HCT116 (cell line): Measurements from ENCODE around the gene KCNC1. TPM values are rescaled to one million over a fixed set of nuclear protein-coding genes. Genes with fewer than 3 reads are reported as not detected.

Source experiments
- ATAC-seq: fragments of 200-7000 bp; cut with Tn5 transposase; 2 replicates; pipeline ENCODE4 v1.9.1; 2020; ENCODE audit warnings: mild to moderate bottlenecking, moderate library complexity
- BruUV-seq: library from RNA; stranded (reverse); fragments of 400-500 nt; replicated peaks from 2 replicates; lab custom pipeline; 2021; lab: Mats Ljungman, UMichigan
- CTCF ChIA-PET: fragments of 300-600 bp; sonication (Branson Sonifier 250); formaldehyde crosslinking; loops from one replicate; lab custom pipeline; 2021; ENCODE audit warnings: antibody characterized with exemption; lab: Charles Lee
- POLR2A ChIA-PET: fragments of 300-600, 350-600 bp; sonication (Branson Sonifier 250); formaldehyde crosslinking; loops from one replicate; lab custom pipeline; 2021; ENCODE audit warnings: antibody characterized with exemption; lab: Charles Lee
- RAD21 ChIA-PET, 2 experiments: fragments of 300-600 bp; sonication (Branson Sonifier 250); formaldehyde crosslinking; loops; one replicate each; lab custom pipeline; 2023; ENCODE audit warnings: low total read pairs in 2 of 2; ENCODE audit not compliant: uncharacterized antibody in 2 of 2, unreplicated experiment in 2 of 2, low non-redundant PET in 1 of 2; lab: Charles Lee
- DNase-seq: peaks from one replicate; pipeline ENCODE4 v3.0.0-alpha.2; 2010; ENCODE audit warnings: low read depth, low spot score
- H2AFZ ChIP-seq: fragments of 200-600 bp; shearing (Covaris generic), sonication (generic); 2 replicates; pipeline ENCODE4 v1.6.1; 2017; ENCODE audit warnings: low read depth, mixed run types, mixed read lengths, antibody characterized with exemption, low read length; ENCODE audit not compliant: poor library complexity, severe bottlenecking
- H3K27ac ChIP-seq: 2 replicates; pipeline ENCODE4 v1.5.1; 2012; ENCODE audit warnings: low read depth, low read length
- H3K27me3 ChIP-seq: fragments of 200-600 bp; sonication (generic); 2 replicates; pipeline ENCODE4 v1.6.1; 2016; ENCODE audit warnings: mixed run types, low read length, mixed read lengths; ENCODE audit not compliant: insufficient read depth
- H3K36me3 ChIP-seq, 2 experiments: fragments of 200-500 bp in 1 of 2; fragments of 200-600 bp in 1 of 2; sonication (Bioruptor generic) in 1 of 2; sonication (generic) in 1 of 2; 2 replicates each; pipeline versions ENCODE4 v1.5.1 to v1.6.1; 2014 to 2016; ENCODE audit warnings: low read length in 2 of 2, inconsistent platforms in 1 of 2, mixed read lengths in 1 of 2, mixed run types in 1 of 2; ENCODE audit not compliant: insufficient read depth in 2 of 2, control insufficient read depth in 1 of 2
- H3K4me1 ChIP-seq, 2 experiments: fragments of 200-600 bp in 1 of 2; sonication (generic) in 1 of 2; 2 replicates each; pipeline versions ENCODE4 v1.5.1 to v1.6.1; 2012 to 2017; ENCODE audit warnings: low read length in 2 of 2, inconsistent platforms in 1 of 2, mild to moderate bottlenecking in 1 of 2, mixed read lengths in 1 of 2, mixed run types in 1 of 2, moderate library complexity in 1 of 2; ENCODE audit not compliant: insufficient read depth in 2 of 2, control insufficient read depth in 1 of 2
- H3K4me2 ChIP-seq: fragments of 200-600 bp; sonication (generic); 2 replicates; pipeline ENCODE4 v1.6.1; 2017; ENCODE audit warnings: mixed run types, low read length, mixed read lengths
- H3K4me3 ChIP-seq, 2 experiments: fragments of 200-600 bp in 1 of 2; sonication (generic) in 1 of 2; replicated peaks in 1 of 2; 2 replicates each; pipeline ENCODE4 v1.5.1; 2011 to 2016; ENCODE audit warnings: low read length in 2 of 2, control low read depth in 1 of 2, low read depth in 1 of 2, mild to moderate bottlenecking in 1 of 2, mixed read lengths in 1 of 2, mixed run types in 1 of 2
- H3K79me2 ChIP-seq: fragments of 200-600 bp; sonication (generic); 2 replicates; pipeline ENCODE4 v1.6.1; 2017; ENCODE audit warnings: mild to moderate bottlenecking, mixed run types, low read length, moderate library complexity, mixed read lengths; ENCODE audit not compliant: insufficient read depth
- H3K9ac ChIP-seq: fragments of 200-600 bp; sonication (generic); 2 replicates; pipeline ENCODE4 v1.6.1; 2016; ENCODE audit warnings: low read length, mixed read lengths
- H3K9me2 ChIP-seq: fragments of 200-600 bp; sonication (generic), shearing (Covaris generic); 2 replicates; pipeline ENCODE4 v1.6.1; 2017; ENCODE audit warnings: mixed run types, mild to moderate bottlenecking, moderate library complexity; ENCODE audit not compliant: insufficient read depth
- H3K9me3 ChIP-seq, 2 experiments: fragments of 200-500 bp in 1 of 2; fragments of 200-600 bp in 1 of 2; sonication (Bioruptor generic) in 1 of 2; sonication (generic) in 1 of 2; 2 replicates each; pipeline ENCODE4 v1.6.1; 2014 to 2017; ENCODE audit warnings: low read length in 2 of 2, mixed read lengths in 2 of 2, inconsistent platforms in 1 of 2, low read depth in 1 of 2, mild to moderate bottlenecking in 1 of 2, mixed run types in 1 of 2, moderate library complexity in 1 of 2; ENCODE audit not compliant: control insufficient read depth in 1 of 2, insufficient read depth in 1 of 2
- H4K20me1 ChIP-seq: fragments of 200-600 bp; sonication (generic), shearing (Covaris generic); 2 replicates; pipeline ENCODE4 v1.6.1; 2017; ENCODE audit warnings: mixed run types, mild to moderate bottlenecking, moderate library complexity; ENCODE audit not compliant: insufficient read depth
- CBX3 ChIP-seq: IDR thresholded peaks from 2 replicates; pipeline ENCODE4 v1.6.1; 2012; ENCODE audit warnings: low read depth
- CEBPB ChIP-seq: IDR thresholded peaks from 2 replicates; pipeline ENCODE4 v1.6.1; 2012; ENCODE audit warnings: low read depth
- EGR1 ChIP-seq: IDR thresholded peaks from 2 replicates; pipeline ENCODE4 v1.6.1; 2012; ENCODE audit warnings: low read depth
- ELF1 ChIP-seq: IDR thresholded peaks from 2 replicates; pipeline ENCODE4 v1.6.1; 2012; ENCODE audit warnings: low read depth, borderline replicate concordance
- EZH2 ChIP-seq: fragments of 200-600 bp; sonication (generic); IDR thresholded peaks from 2 replicates; pipeline ENCODE4 v1.6.1; 2017; ENCODE audit warnings: antibody characterized with exemption, mixed run types
- EZH2phosphoT487 ChIP-seq: fragments of 200-600 bp; IDR thresholded peaks from 2 replicates; pipeline ENCODE4 v1.6.1; 2018; ENCODE audit warnings: antibody characterized with exemption, borderline replicate concordance
- FOSL1 ChIP-seq: IDR thresholded peaks from 2 replicates; pipeline ENCODE4 v1.6.1; 2012; ENCODE audit warnings: low read depth
- JUND ChIP-seq: IDR thresholded peaks from 2 replicates; pipeline ENCODE4 v1.6.1; 2012
- POLR2AphosphoS5 ChIP-seq: IDR thresholded peaks from 2 replicates; pipeline ENCODE4 v1.6.1; 2011; ENCODE audit warnings: mild to moderate bottlenecking, low read depth, low read length, moderate library complexity
- RAD21 ChIP-seq: IDR thresholded peaks from 2 replicates; pipeline ENCODE4 v1.6.1; 2012; ENCODE audit warnings: low read depth, mild to moderate bottlenecking
- SIN3A ChIP-seq: IDR thresholded peaks from 2 replicates; pipeline ENCODE4 v1.6.1; 2012; ENCODE audit warnings: low read depth
- SP1 ChIP-seq: IDR thresholded peaks from 2 replicates; pipeline ENCODE4 v1.6.1; 2012; ENCODE audit warnings: low read depth
- SRF ChIP-seq: IDR thresholded peaks from 2 replicates; pipeline ENCODE4 v1.6.1; 2012; ENCODE audit warnings: low read depth
- TCF7L2 ChIP-seq: IDR thresholded peaks from 2 replicates; pipeline ENCODE4 v1.7.0; 2011; ENCODE audit warnings: borderline replicate concordance, inconsistent platforms; ENCODE audit not compliant: insufficient read depth, insufficient read length; ENCODE audit errors: extremely low read depth
- YY1 ChIP-seq: IDR thresholded peaks from 2 replicates; pipeline ENCODE4 v1.6.1; 2011; ENCODE audit warnings: low read length, low read depth, moderate library complexity, mild to moderate bottlenecking; ENCODE audit not compliant: insufficient replicate concordance; ENCODE audit errors: extremely low read depth
- ZFX ChIP-seq: fragments of 450-650 bp; IDR thresholded peaks from 2 replicates; pipeline ENCODE4 v1.6.1; 2017
- intact Hi-C: fragments of 100-400 bp; cut with micrococcal nuclease; formaldehyde crosslinking; loops from 2 replicates; pipeline ENCODE4 v1.10.0; 2022
- total RNA-seq: library from RNA; stranded (reverse); gene quantifications from one replicate; pipeline ENCODE4 v1.2.1, GENCODE V29; 2021; ENCODE audit not compliant: unreplicated experiment
- TF ChIP-seq, protein P1 (sequence below): IDR thresholded peaks from 2 replicates; pipeline ENCODE4 v1.6.1; 2012
- TF ChIP-seq, protein P2 (sequence below): IDR thresholded peaks from 2 replicates; pipeline ENCODE4 v1.6.1; 2012; ENCODE audit warnings: low read depth

KCNC1 gene
- total RNA-seq, 1 experiment from 2014 or later: 0.12 TPM

DNA sequence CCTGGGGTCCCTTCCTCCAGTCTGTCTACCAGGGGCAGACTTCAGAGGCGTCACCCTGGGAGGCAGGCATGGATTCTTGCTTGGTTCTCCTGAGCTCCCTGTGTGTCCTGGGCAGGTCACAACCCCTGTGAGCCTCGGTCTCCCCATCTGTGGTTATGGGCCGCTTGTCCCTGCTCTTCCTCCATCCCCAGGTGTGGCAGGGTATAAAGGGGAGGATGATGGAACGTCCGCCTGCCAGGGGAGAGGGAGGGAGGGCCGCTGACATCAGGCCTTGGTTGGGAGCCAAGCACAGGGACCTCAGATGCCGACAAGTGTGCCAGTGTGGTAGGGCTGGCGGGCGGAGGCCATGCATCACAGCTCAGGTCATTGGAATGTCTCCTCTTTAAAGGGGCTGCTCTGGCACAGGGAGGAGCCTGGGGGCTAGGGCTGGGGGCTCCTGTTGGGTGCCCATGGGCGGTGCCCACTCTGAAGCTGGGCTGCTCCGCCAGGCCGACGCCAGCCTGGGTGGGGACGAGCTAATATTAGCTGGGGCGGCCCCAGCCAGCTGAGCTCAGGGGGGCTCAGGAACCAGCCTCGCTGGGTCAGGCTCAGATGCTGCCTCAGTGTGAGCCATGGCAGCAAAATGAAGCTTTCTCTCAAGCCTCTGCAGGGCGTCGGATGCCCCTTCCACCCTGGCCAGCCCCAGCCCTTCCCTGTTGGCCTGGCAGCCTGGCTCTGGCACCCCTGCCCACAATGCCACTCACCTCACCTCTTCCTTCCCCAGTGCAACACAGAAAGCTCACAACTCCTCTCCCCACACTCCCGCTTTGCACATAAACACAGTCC, 12.8 kb downstream of the KCNC1 start:
- Histone ChIP-seq H3K27ac (no peak overlapping the region), H3K27me3 (no peaks in the 10 kb centered on the region; the same call in 1 of the 2 replicates), H3K4me2 (no peak overlapping the region), H3K9me3 (no peaks in the 10 kb centered on the region), H4K20me1 (no peaks in the 10 kb centered on the region), H3K36me3 (no peaks in the 10 kb centered on the region), H3K9me2 (no peaks in the 10 kb centered on the region), H2AFZ (no peak overlapping the region), H3K4me3 (no peak overlapping the region), H3K4me1 (0 out of 4 replicates have a peak, but pooled peaks cover 0 to 5% of the 10 kb centered on the region in 2 experiments), H3K9ac (no peak overlapping the region), H3K79me2 (no peaks in the 10 kb centered on the region)
- ChIA-PET CTCF (interaction anchor here (2.4 kb wide), 1 partner anchor 16 kb away, joined by 9 read pairs; no protein-coding TSS in a partner anchor), POLR2A (no interaction called here), RAD21 (no interaction called here)
- DNase-seq (no peak), ATAC-seq (no peak)
- no TSS peak for BruUV-seq
- no peak for TF ChIP-seq ELF1
- TF ChIP-seq SIN3A: no peak
- no peak for TF ChIP-seq RAD21
- TF ChIP-seq EZH2phosphoT487: no peak
- intact Hi-C loops: no loop called here

GRCh38 chr11:17748044-17748443, 13.5 kb downstream of the KCNC1 start:
- Histone ChIP-seq H4K20me1 (no peaks in the 10 kb centered on the region), H3K9me3 (no peaks in the 10 kb centered on the region), H3K27ac (no peak overlapping the region), H3K9me2 (no peaks in the 10 kb centered on the region), H3K4me3 (no peak overlapping the region), H3K79me2 (no peaks in the 10 kb centered on the region), H3K4me2 (no peak overlapping the region), H3K9ac (no peak overlapping the region), H3K36me3 (no peaks in the 10 kb centered on the region), H2AFZ (no peak overlapping the region), H3K4me1 (0 out of 4 replicates have a peak, but pooled peaks cover 0 to 5% of the 10 kb centered on the region in 2 experiments), H3K27me3 (no peaks in the 10 kb centered on the region; the same call in 1 of the 2 replicates)
- ChIA-PET POLR2A (no interaction called here), RAD21 (no interaction called here), CTCF (interaction anchor here (2.4 kb wide), 1 partner anchor 17 kb away, joined by 9 read pairs; no protein-coding TSS in a partner anchor)
- DNase-seq (no peak), ATAC-seq (no peak)
- BruUV-seq: no TSS peak
- intact Hi-C loops: no loop called here
- TF ChIP-seq CEBPB (no peak), RAD21 (no peak), ZFX (no peak), JUND (no peak), TCF7L2 (no peak), EZH2 (no peak), SRF (no peak), YY1 (no peak), SIN3A (no peak), ELF1 (no peak), EGR1 (no peak), POLR2AphosphoS5 (no peak), CBX3 (no peak), FOSL1 (no peak), SP1 (no peak)
- TF ChIP-seq, protein P1, sequence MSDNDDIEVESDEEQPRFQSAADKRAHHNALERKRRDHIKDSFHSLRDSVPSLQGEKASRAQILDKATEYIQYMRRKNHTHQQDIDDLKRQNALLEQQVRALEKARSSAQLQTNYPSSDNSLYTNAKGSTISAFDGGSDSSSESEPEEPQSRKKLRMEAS: no peak
- TF ChIP-seq, protein P2, sequence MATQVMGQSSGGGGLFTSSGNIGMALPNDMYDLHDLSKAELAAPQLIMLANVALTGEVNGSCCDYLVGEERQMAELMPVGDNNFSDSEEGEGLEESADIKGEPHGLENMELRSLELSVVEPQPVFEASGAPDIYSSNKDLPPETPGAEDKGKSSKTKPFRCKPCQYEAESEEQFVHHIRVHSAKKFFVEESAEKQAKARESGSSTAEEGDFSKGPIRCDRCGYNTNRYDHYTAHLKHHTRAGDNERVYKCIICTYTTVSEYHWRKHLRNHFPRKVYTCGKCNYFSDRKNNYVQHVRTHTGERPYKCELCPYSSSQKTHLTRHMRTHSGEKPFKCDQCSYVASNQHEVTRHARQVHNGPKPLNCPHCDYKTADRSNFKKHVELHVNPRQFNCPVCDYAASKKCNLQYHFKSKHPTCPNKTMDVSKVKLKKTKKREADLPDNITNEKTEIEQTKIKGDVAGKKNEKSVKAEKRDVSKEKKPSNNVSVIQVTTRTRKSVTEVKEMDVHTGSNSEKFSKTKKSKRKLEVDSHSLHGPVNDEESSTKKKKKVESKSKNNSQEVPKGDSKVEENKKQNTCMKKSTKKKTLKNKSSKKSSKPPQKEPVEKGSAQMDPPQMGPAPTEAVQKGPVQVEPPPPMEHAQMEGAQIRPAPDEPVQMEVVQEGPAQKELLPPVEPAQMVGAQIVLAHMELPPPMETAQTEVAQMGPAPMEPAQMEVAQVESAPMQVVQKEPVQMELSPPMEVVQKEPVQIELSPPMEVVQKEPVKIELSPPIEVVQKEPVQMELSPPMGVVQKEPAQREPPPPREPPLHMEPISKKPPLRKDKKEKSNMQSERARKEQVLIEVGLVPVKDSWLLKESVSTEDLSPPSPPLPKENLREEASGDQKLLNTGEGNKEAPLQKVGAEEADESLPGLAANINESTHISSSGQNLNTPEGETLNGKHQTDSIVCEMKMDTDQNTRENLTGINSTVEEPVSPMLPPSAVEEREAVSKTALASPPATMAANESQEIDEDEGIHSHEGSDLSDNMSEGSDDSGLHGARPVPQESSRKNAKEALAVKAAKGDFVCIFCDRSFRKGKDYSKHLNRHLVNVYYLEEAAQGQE: no peak
